Measurements from ENCODE around the gene FABP1.
A peak's percentile ranks its signal among the peaks of the same experiment; 100 is the strongest.

FABP1 gene

GRCh38 chr2:88110830-88111229 is 17.0 kb downstream of the FABP1 start:
- peak; percentile 15 for DNase-seq

GRCh38 chr2:88108796-88109195 is 19.1 kb downstream of the FABP1 start:
- no peak for DNase-seq

GRCh38 chr2:88100489-88100858 is 27.4 kb downstream of the FABP1 start:
- no peak for DNase-seq

GRCh38 chr2:88099798-88100488 is 27.9 kb downstream of the FABP1 start:
- DNase-seq = peak; percentile 29

DNA sequence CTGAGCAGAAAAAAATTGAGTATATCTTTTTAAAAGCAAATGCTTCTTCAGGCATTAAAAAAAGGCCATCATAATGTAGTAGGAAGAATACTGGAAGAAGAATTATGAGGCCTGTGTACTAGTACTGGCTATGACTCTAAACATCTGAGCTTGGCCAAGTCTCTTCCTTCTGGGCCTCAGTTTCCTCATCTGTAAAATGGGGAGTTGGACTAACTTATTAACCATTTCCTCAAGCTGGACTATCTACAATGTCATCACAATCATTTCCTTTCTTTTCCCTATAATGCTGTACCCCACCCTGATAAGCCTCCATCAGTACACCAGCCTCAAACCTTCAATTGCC is 29.3 kb downstream of the FABP1 start:
- no peak for DNase-seq

GRCh38 chr2:88097891-88098557 is 29.8 kb downstream of the FABP1 start:
- DNase-seq = no peak

DNA sequence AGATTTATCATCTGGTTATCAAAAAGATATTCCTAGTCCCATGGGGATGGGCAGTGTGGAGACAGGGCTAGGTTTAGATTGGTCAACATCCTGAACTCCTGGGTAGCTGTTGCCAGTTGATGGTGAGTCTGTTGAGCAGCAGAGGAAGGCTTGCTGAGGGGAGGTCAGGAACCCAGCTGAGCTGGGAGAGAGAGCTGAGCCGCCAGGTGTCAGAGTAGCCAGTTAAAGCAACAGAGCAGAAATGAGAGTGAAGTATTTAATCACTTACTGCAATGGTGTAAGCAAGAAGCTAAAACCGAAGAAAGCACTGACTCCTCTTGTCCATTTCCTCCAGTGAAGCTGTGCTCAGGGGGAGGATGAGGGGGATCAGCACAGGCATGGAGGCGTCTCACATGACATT is 30.7 kb downstream of the FABP1 start:
- no peak for DNase-seq

DNA sequence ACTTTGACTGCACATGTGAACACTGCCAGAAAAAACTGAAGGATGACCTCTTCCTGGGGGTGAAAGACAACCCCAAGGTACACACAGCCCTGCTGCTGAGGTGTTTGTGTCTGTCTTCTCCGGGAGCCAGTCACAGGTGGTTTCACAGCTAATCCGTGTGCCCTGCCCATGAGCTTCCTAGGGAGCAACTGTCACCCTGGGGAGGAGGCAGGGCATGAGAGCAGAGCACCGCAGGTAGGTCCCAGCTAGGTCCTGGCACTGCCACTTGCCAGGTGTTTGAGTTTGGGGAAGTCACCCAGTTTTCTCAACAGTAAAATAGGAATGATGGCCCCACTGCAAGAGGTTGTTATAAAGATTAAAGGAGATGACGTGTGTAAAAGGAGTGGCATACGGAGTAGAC is 31.2 kb downstream of the FABP1 start:
- no peak for DNase-seq

DNA sequence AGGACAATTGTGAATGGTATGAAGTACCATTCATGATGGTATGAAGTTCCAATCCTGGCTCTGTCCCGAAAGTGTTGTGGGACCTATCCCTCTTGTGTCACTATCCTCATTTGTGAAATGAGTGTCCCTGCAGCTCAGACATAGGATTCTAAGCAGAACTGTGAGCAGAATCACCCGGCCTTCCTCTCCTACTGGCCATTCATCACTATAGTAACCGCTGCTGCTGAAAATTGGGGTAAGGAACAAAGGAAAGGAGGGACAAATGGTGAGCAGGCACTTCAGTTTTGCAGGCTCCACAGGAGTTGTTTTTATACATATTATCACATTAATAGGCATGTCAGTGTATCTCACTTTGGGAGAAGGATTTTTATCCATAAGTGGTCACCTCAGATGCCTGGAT is 32.8 kb downstream of the FABP1 start:
- no peak for DNase-seq

DNA sequence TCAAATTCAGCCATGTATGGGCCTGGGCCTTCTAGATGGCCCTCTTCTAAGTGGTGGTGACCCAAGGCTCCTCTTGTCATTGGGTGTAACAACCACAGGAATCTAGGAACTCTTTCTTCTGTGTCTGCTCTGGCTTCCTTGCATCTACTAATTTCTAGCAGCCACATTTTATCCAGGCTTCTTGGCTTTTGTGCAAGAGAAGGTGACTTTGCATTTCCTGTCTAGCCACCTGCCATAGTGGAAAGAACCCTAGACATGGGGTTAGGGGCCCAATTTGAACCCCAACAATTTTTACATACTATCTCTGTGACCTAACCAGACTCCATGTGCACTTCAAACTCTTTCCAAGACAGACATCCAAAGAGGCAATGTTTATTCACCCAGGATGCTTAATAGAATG is 35.1 kb downstream of the FABP1 start:
- DNase-seq = no peak

GRCh38 chr2:88091943-88092342 is 35.9 kb downstream of the FABP1 start:
- DNase-seq = no peak

DNA sequence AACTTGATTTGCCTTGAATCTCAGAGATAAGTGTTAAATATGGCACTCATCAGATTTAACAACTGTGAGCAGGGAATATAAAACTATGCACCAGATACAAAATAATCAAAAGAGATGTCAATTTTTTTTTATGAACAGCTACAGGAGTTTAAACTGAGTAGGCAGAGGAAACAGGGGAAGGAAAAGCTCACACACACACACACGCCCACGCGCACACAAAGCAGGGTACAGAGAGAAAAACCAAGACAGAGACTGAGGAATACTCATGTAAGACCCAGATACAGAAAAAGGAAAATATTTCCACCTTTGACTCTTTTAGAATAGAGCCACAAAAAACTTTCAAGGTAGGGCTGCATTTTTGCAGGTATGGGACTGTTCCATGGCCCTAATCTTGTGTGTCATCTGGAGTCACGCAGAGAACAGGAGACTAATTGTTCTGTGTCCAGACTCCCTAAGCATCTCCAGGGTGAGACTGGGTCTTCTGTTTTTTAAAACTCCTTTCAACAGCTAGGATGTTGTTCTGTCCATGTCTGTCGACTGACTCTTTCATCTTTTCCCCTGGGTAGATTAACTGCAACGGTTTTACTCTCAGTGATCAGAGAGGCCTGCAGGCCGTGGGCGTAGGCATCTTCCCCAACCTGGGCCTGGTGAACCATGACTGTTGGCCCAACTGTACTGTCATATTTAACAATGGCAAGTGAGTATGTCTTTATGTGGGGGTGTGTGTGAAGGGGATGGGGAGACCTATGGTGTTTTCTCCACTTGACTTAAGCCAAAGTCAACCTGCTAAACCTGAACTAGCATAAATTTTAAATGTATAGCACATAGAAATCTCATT is 37.2 kb downstream of the FABP1 start:
- no peak for DNase-seq

- DNase-seq = no peak
Observed at GRCh38 chr2:88088999-88089398, 38.9 kb downstream of the FABP1 start.

DNA sequence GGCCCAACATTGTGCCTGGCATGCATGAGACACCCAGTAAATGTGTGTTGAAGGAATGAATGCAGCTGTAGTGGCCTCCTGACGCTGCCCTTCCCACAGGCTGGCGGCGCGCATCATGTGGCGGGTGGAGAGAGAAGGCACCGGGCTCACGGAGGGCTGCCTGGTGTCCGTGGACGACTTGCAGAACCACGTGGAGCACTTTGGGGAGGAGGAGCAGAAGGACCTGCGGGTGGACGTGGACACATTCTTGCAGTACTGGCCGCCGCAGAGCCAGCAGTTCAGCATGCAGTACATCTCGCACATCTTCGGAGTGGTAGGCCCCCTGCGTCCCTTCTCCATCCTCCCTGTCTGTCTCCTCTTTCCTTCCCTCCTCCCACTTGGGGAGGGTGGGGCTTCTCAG is 40.1 kb downstream of the FABP1 start:
- no peak for DNase-seq

- no peak for DNase-seq
Observed at GRCh38 chr2:88087073-88087472, 40.8 kb downstream of the FABP1 start.

GRCh38 chr2:88086401-88086800 is 41.5 kb downstream of the FABP1 start:
- no peak for DNase-seq

DNA sequence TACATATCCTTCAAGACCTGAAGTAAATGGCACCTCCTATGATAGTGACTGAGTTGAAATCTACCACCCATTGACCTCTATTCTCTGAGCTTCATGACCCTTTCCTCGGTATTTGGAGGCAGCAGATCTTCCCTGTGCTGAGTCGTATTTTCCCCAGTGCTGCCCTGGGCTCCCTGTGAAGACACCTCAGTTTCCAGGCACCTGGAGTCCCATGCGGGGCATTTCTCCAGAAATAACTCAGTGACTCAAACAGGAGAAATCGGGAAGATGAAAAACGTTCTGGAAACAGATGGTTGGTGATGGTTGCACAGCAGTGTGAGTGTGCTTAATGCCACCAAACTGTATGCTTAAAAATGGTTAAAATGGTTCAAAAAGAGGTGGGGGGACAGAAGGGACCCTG is 42.3 kb downstream of the FABP1 start:
- DNase-seq = no peak

- no peak for DNase-seq
Observed at GRCh38 chr2:88085099-88085498, 42.8 kb downstream of the FABP1 start.

DNA sequence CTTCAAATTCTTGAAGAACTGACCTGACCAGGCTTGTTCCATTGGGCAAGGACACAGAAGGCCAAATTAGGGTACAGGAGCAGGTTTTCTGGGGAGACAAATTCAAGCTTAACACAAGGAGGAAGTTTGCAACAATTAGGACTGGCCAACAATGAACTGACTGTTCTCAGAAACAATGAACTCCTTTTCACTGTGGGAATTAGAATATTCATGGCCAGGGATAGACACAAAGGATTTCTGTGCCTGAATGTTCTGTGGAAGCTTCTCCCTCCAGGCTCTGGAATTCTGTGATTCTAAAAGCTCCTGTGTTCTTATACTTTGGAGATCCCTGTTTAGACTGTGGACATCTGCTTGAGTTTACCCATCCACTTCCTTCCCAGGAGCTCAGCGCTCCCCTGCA is 45.1 kb downstream of the FABP1 start:
- DNase-seq = no peak

GRCh38 chr2:88081924-88082608 is 45.8 kb downstream of the FABP1 start:
- DNase-seq = no peak

GRCh38 chr2:88080545-88080944 is 47.3 kb downstream of the FABP1 start:
- DNase-seq = no peak

DNA sequence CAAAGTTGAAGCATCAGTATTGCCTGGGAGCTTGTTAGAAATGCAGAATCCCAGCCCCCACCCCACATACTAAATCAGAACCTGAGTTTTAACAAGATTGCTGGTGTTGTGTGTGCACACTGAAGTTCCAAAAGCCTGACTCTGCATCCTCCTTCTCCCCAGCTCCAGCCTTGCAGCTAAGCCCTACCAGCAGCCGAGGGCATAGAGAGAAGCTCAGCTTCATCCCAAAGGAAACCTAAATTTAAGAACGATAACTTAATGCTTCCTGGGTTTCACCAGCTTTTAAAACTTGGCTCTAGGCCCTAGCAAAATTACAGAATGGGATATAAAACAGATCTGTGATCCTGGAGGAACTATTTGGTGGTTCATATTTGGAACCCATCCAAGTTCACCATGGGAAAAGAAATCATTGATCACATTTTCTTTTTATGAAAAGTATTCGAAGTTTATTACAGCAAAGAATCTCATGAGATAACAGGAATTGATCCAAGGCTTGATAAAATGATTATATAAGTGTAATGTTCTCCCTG is 49.2 kb downstream of the FABP1 start:
- DNase-seq = no peak

DNA sequence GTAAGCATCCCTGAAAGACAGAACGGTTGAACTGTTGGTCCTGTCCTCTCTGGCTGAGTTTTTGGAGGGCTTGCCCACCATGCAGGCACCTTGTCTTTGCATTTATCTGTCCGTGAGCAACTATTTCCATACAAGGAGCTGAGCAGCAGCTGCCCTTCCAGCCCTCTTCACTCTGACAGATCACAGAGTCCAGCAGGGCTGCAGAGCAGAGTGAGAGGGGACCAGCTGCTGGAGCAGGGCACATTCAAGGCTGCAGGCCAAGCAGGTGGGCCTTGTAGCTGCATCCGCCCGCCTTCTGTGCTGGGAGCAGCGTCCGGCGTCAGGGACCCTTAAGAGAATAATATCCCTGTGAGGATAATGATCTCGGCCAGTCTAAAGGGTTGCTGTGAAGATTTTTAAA is 50.8 kb downstream of the FABP1 start:
- DNase-seq = no peak
